HG03520 (cell line): Measurements from ENCODE around the gene LGR5.

Experiments
- ATAC-seq: cut with Tn5 transposase; IDR thresholded peaks from one replicate; pipeline ENCODE4 v1.9.1; 2021; ENCODE audit warnings: mild to moderate bottlenecking, moderate library complexity; ENCODE audit not compliant: unreplicated experiment

Gene LGR5

GRCh38 chr12:71591601-71592000, 152.0 kb downstream of the LGR5 start:
- no peak for ATAC-seq

DNA sequence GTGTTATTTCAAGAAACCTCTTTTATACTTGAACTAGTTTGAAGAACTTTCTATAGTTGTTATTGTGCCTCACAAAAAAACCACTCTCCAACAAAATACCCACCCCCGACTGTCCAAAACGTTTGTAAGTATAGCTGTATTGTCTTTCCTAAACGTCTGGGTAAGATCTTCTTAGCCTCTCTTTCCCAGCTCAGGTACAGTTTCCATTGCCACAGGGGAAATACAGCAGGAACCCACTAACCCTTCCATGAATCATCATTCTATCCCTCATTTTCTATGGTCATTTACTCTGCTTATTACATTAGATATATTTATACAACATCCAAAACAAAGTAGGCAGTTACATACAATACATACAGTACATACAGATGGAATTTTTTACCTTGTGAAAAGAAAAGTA, 153.2 kb downstream of the LGR5 start:
- ATAC-seq = no peak

- ATAC-seq = no peak
Observed at GRCh38 chr12:71594214-71594948, 154.8 kb downstream of the LGR5 start.

GRCh38 chr12:71599210-71599609, 159.6 kb downstream of the LGR5 start:
- no peak for ATAC-seq

GRCh38 chr12:71601546-71601945, 161.9 kb downstream of the LGR5 start:
- ATAC-seq = no peak

DNA sequence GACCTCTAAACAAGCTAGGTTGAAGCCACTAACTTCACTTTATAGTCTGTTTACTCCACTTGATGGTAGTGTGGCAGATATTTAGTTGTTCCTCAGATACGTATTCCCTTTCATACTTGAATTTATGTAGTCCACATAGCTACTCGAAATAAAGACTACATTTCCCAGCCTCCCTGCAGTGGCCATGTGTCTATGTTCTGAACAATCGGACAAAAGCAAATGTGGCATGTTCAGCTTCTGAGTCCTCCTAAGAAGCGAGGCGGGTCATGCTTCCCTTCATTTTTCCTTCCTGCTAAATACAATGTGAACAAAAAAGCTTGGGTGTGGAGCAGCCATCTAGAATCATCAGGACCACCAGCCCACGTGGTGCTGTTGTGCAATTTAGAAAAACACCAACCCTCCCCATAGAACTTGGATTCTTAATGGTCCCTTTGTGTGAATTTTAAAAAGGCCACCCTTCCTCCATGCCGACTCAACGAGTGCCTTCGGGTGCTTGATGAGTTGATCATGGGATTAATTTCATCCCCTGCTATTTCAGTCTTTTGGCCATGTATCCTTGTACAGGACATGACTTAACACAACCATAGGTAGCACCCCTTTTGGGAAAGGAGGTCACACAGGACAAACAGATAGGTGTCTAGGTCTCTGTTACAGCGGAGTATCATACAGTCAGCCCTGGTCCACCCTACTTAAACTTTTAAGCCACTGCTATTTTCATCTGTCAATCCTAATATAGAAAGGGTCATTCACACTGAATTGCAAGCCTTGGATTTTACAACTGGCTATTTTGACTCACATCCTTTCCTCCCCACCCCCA, 163.4 kb downstream of the LGR5 start:
- ATAC-seq = no peak

DNA sequence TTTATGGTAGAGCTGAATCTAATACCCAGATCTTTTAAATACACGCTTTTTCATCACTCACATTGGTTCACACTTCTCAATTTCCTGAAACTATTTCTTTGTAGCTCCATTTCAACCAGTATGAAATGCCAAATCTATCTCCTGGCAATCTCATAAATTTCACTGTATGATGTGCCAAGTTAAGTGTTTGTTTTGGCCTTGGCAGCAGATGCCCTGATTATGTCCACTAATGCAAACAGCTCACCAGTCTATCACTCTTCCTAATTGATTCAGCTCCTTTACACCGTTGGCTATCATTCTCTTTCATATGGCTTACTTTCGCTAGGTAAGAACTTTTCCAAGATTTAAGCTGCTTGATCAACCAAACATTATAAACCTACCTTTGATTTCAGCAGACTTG, 165.4 kb downstream of the LGR5 start:
- ATAC-seq = no peak

- ATAC-seq = no peak
Observed at GRCh38 chr12:71607494-71608330, 168.1 kb downstream of the LGR5 start.

- ATAC-seq = no peak
Observed at GRCh38 chr12:71610031-71610795, 170.6 kb downstream of the LGR5 start.

GRCh38 chr12:71621938-71622337, 182.3 kb downstream of the LGR5 start:
- ATAC-seq = no peak

- no peak for ATAC-seq
Observed at GRCh38 chr12:71625476-71625875, 185.9 kb downstream of the LGR5 start.

DNA sequence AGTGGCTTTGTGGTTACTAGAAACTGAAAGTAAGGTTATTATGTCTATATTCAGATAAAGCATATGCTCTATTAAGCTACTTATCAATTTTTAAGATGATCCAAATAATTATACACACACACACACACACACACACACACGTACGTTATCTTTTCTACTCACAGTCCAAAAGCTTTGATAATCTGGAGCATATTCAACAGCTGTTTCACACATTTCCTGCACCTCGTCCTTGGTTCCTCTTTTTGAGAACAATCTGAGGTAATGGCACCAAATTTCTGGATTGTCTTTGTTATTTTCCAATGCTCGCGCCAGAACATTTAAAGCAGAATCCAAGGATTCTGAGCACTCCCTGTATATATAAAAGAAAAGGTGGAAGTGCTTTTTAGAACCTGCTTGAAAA, 186.5 kb downstream of the LGR5 start:
- ATAC-seq = no peak

GRCh38 chr12:71626768-71627167, 187.2 kb downstream of the LGR5 start:
- no peak for ATAC-seq

DNA sequence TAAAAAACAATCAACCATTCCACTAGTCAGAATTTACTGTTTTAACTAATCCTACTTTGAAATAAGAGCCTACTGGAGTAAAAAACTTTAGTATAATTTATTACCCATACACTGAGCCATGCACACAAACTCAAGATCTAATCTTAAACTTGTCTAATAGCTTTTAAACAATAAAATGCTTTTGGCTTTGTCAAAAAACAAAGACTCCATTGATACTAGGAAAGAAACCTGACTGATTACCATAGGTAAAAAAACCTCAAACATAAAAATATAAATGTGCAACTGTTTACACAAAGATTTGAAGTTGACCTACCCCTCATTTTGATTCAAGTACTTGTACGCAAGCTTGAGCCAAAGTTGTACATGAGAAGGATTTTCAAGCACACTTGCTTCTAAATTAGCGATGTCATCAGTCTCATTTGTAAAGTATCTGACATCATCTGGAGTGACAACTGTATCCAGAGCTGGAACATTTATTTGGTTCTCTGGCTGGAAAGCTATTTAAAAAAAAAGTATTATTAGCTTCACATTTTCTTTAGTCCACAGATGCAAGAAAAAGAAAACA, 187.9 kb downstream of the LGR5 start:
- no peak for ATAC-seq
